GM19324 (cell line): ENCODE results near the gene SERAC1.
"Not testable (repeated sequence)": the region's sequence is repeated elsewhere in the genome, so short reads cannot be mapped to it uniquely, and the experiment has no call there.

ENCODE experiments used
- ATAC-seq: cut with Tn5 transposase; IDR thresholded peaks from one replicate; pipeline ENCODE4 v1.9.1; 2021; ENCODE audit warnings: mild to moderate bottlenecking, moderate library complexity; ENCODE audit not compliant: unreplicated experiment, low FRiP score

The SERAC1 gene

GRCh38 chr6:158175111-158175510 is 7.0 kb upstream of the SERAC1 start:
- ATAC-seq, result no peak

GRCh38 chr6:158174514-158174913 is 6.5 kb upstream of the SERAC1 start:
- no peak for ATAC-seq

- no peak for ATAC-seq
Observed at GRCh38 chr6:158174024-158174423, 6.0 kb upstream of the SERAC1 start.

- no peak for ATAC-seq
Observed at GRCh38 chr6:158172001-158172400, 3.9 kb upstream of the SERAC1 start.

- no peak for ATAC-seq
Observed at GRCh38 chr6:158170656-158171081, 2.6 kb upstream of the SERAC1 start.

GRCh38 chr6:158169634-158170033 is 1.6 kb upstream of the SERAC1 start:
- not testable (repeated sequence) for ATAC-seq

- ATAC-seq, result no peak
Observed at GRCh38 chr6:158165919-158166416, 2.1 kb downstream of the SERAC1 start.

- ATAC-seq, result no peak
Observed at GRCh38 chr6:158164579-158165170, 3.4 kb downstream of the SERAC1 start.

- ATAC-seq, result no peak
Observed at GRCh38 chr6:158161566-158162254, 6.4 kb downstream of the SERAC1 start.

- ATAC-seq, result no peak
Observed at GRCh38 chr6:158160932-158161539, 7.0 kb downstream of the SERAC1 start.

- ATAC-seq, result no peak
Observed at GRCh38 chr6:158158748-158159147, 9.3 kb downstream of the SERAC1 start.

- ATAC-seq, result no peak
Observed at GRCh38 chr6:158158123-158158522, 9.9 kb downstream of the SERAC1 start.

GRCh38 chr6:158157064-158157764 is 10.8 kb downstream of the SERAC1 start:
- ATAC-seq, result no peak

GRCh38 chr6:158154816-158155215 is 13.2 kb downstream of the SERAC1 start:
- no peak for ATAC-seq

GRCh38 chr6:158153576-158153975 is 14.5 kb downstream of the SERAC1 start:
- no peak for ATAC-seq

GRCh38 chr6:158152659-158153058 is 15.4 kb downstream of the SERAC1 start:
- ATAC-seq, result no peak

GRCh38 chr6:158152025-158152424 is 16.0 kb downstream of the SERAC1 start:
- not testable (repeated sequence) for ATAC-seq

- no peak for ATAC-seq
Observed at GRCh38 chr6:158150701-158151100, 17.4 kb downstream of the SERAC1 start.

GRCh38 chr6:158149641-158150040 is 18.4 kb downstream of the SERAC1 start:
- ATAC-seq, result no peak

GRCh38 chr6:158143700-158144099 is 24.4 kb downstream of the SERAC1 start:
- no peak for ATAC-seq

- ATAC-seq, result no peak
Observed at GRCh38 chr6:158142789-158143188, 25.3 kb downstream of the SERAC1 start.
